H1 (cell line): ENCODE measurements around the gene SMARCD1. TPM values are rescaled to one million over a fixed set of nuclear protein-coding genes. Genes with fewer than 3 reads are reported as not detected.

Source experiments
- ASH2L ChIP-seq: fragments of 200-600, 300-600 bp; sonication (generic); IDR thresholded peaks from one replicate; pipeline ENCODE4 v1.7.1; 2017; ENCODE audit warnings: low read length
- ATF2 ChIP-seq: IDR thresholded peaks from 2 replicates; pipeline ENCODE4 v1.6.1; 2012; ENCODE audit warnings: low read length, inconsistent platforms
- BRCA1 ChIP-seq: IDR thresholded peaks from 2 replicates; pipeline ENCODE4 v1.6.1; 2012; ENCODE audit warnings: low read depth, low read length, improper control_type of control experiment
- CEBPB ChIP-seq: IDR thresholded peaks from 2 replicates; pipeline ENCODE4 v1.6.1; 2012; ENCODE audit warnings: low read depth, low read length
- EP300 ChIP-seq, 2 experiments: IDR thresholded peaks; 1 replicate in 1 of 2; 2 replicates in 1 of 2; pipeline ENCODE4 v1.6.1; 2011 to 2012; ENCODE audit warnings: low read depth in 2 of 2, low read length in 2 of 2, mild to moderate bottlenecking in 2 of 2, borderline replicate concordance in 1 of 2, inconsistent platforms in 1 of 2, moderate library complexity in 1 of 2
- EZH2 ChIP-seq: fragments of 200-600 bp; sonication (generic); IDR thresholded peaks from 2 replicates; pipeline ENCODE4 v1.7.1; 2012; ENCODE audit warnings: low read depth, mild to moderate bottlenecking, moderate library complexity, low read length, inconsistent platforms; ENCODE audit not compliant: severe bottlenecking
- JUN ChIP-seq: IDR thresholded peaks from 2 replicates; pipeline ENCODE4 v1.6.1; 2011; ENCODE audit warnings: low read depth, mild to moderate bottlenecking, improper control_type of control experiment, low read length
- KDM4A ChIP-seq: IDR thresholded peaks from one replicate; pipeline ENCODE4 v1.7.1; 2012; ENCODE audit warnings: low read depth, mild to moderate bottlenecking, moderate library complexity, low read length, inconsistent platforms; ENCODE audit not compliant: severe bottlenecking
- MAX ChIP-seq: IDR thresholded peaks from 2 replicates; pipeline ENCODE4 v1.6.1; 2012; ENCODE audit warnings: inconsistent platforms
- POLR2A ChIP-seq, 2 experiments: IDR thresholded peaks; 1 replicate in 1 of 2; 2 replicates in 1 of 2; pipeline ENCODE4 v1.6.1; 2011; ENCODE audit warnings: low read depth in 2 of 2, low read length in 2 of 2, mild to moderate bottlenecking in 2 of 2; ENCODE audit errors: control extremely low read depth in 1 of 2
- RNF2 ChIP-seq: fragments of 200-900, 300-1000 bp; sonication (generic); IDR thresholded peaks from 2 replicates; pipeline ENCODE4 v1.7.1; 2016; ENCODE audit warnings: borderline replicate concordance, low read depth, mild to moderate bottlenecking, antibody characterized with exemption, low read length; ENCODE audit not compliant: poor library complexity, severe bottlenecking; ENCODE audit errors: missing control alignments
- RXRA ChIP-seq: IDR thresholded peaks from 2 replicates; pipeline ENCODE4 v1.6.1; 2011; ENCODE audit warnings: low read depth, mild to moderate bottlenecking, low read length, moderate library complexity; ENCODE audit not compliant: insufficient read depth
- SIN3A ChIP-seq, 2 experiments: IDR thresholded peaks in 1 of 2; conservative IDR thresholded peaks in 1 of 2; 2 replicates each; pipeline ENCODE4 v1.6.1; 2011 to 2012; ENCODE audit warnings: low read length in 2 of 2, improper control_type of control experiment in 1 of 2, low read depth in 1 of 2, mild to moderate bottlenecking in 1 of 2
- SIRT6 ChIP-seq: IDR thresholded peaks from one replicate; pipeline ENCODE4 v1.7.1; 2012; ENCODE audit warnings: low read length, inconsistent platforms
- SIX5 ChIP-seq: IDR thresholded peaks from 2 replicates; pipeline ENCODE4 v1.6.1; 2011; ENCODE audit warnings: mild to moderate bottlenecking, low read depth, low read length
- SP1 ChIP-seq: IDR thresholded peaks from 2 replicates; pipeline ENCODE4 v1.6.1; 2011; ENCODE audit warnings: low read depth, low read length
- SRF ChIP-seq: IDR thresholded peaks from 2 replicates; pipeline ENCODE4 v1.6.1; 2011; ENCODE audit warnings: mild to moderate bottlenecking, low read depth, low read length, moderate library complexity
- SUZ12 ChIP-seq: fragments of 200-600 bp; sonication (generic); IDR thresholded peaks from 2 replicates; pipeline ENCODE4 v1.6.1; 2012; ENCODE audit warnings: mild to moderate bottlenecking, inconsistent platforms, low read length, moderate library complexity, mixed read lengths
- TAF1 ChIP-seq: IDR thresholded peaks from 2 replicates; pipeline ENCODE4 v1.6.1; 2011; ENCODE audit warnings: mild to moderate bottlenecking, low read depth, low read length
- TAF7 ChIP-seq: optimal IDR thresholded peaks from 2 replicates; pipeline ENCODE3; 2011; ENCODE audit warnings: low read depth, mild to moderate bottlenecking, inconsistent platforms, low read length, moderate library complexity, borderline replicate concordance
- TBP ChIP-seq: IDR thresholded peaks from 2 replicates; pipeline ENCODE4 v1.6.1; 2011; ENCODE audit warnings: low read depth, low read length, improper control_type of control experiment
- YY1 ChIP-seq: IDR thresholded peaks from 2 replicates; pipeline ENCODE4 v1.6.1; 2011; ENCODE audit warnings: low read depth, mild to moderate bottlenecking, low read length
- polyA plus RNA-seq, 7 experiments: library from polyadenylated mRNA; depleted of rRNA in 3 of 7; stranded (reverse) in 5 of 7; unstranded in 2 of 7; fragments of >200 nt in 5 of 7; fragments of 200-250 nt in 2 of 7; gene quantifications; 1 replicate in 5 of 7; 2 replicates in 1 of 7; 4 replicates in 1 of 7; pipeline versions ENCODE4 v1.2.1 to v1.2.3, GENCODE V29; 2011 to 2013; ENCODE audit warnings: missing spikeins in 2 of 7, mixed read lengths in 2 of 7
- total RNA-seq: library from RNA; stranded (reverse); fragmentation: NEBNext Ultra II Directional; extraction: Animal tissue kit (Norgen Biotek cat#: 25700); gene quantifications from 2 replicates; pipeline ENCODE4 v1.2.1, GENCODE V29; 2021

SMARCD1 gene
- total and polyA plus RNA-seq, 2 of the 8 experiments (the other 6 are each of a cell fraction or from before 2014, with no cell fraction given) = 128 to 130 TPM

- TF ChIP-seq SIX5 (no peak), SIRT6 (no peak), SUZ12 (no peak), RNF2 (no peak), ASH2L (peak; percentile 64), TBP (peak; percentile 69; the same call in 1 of the 2 replicates), MAX (peak; percentile 58; the same call in 1 of the 2 replicates), CEBPB (no peak), KDM4A (peak; percentile 25), TAF7 (peak; percentile 64), EZH2 (no peak), SP1 (peak; percentile 37; the same call in 1 of the 2 replicates), TAF1 (peak; percentile 86), EP300 (IDR thresholded peaks at IDR 0.05; ENCODE audit: borderline replicate concordance in 1 of 2, low read depth in 2 of 2, low read length in 2 of 2) (no peak), RXRA (peak; percentile 27; the same call in 1 of the 2 replicates), YY1 (peak; percentile 88), JUN (no peak), ATF2 (0 out of 2 replicates have a peak, but pooled peaks have one; percentile 17), SRF (0 out of 2 replicates have a peak, but pooled peaks have one; percentile 4), BRCA1 (no peak), POLR2A (IDR thresholded peaks at IDR 0.05; ENCODE audit: control extremely low read depth in 1 of 2, low read depth in 2 of 2, low read length in 2 of 2) (peak; percentile 57 to 62), SIN3A (conservative IDR thresholded peaks at IDR 0.05 in 1 of 2, IDR thresholded peaks at IDR 0.05 in 1 of 2; ENCODE audit: low read depth in 1 of 2, low read length in 2 of 2) (peak; percentile 57 to 92; a peak in 2 of 4 replicates)
These were observed at the start of gene SMARCD1 (continued) for GRCh38 chr12:50084775-50085614.
